ENCODE measurements around the gene ABI3BP.

Gene ABI3BP, protein sequence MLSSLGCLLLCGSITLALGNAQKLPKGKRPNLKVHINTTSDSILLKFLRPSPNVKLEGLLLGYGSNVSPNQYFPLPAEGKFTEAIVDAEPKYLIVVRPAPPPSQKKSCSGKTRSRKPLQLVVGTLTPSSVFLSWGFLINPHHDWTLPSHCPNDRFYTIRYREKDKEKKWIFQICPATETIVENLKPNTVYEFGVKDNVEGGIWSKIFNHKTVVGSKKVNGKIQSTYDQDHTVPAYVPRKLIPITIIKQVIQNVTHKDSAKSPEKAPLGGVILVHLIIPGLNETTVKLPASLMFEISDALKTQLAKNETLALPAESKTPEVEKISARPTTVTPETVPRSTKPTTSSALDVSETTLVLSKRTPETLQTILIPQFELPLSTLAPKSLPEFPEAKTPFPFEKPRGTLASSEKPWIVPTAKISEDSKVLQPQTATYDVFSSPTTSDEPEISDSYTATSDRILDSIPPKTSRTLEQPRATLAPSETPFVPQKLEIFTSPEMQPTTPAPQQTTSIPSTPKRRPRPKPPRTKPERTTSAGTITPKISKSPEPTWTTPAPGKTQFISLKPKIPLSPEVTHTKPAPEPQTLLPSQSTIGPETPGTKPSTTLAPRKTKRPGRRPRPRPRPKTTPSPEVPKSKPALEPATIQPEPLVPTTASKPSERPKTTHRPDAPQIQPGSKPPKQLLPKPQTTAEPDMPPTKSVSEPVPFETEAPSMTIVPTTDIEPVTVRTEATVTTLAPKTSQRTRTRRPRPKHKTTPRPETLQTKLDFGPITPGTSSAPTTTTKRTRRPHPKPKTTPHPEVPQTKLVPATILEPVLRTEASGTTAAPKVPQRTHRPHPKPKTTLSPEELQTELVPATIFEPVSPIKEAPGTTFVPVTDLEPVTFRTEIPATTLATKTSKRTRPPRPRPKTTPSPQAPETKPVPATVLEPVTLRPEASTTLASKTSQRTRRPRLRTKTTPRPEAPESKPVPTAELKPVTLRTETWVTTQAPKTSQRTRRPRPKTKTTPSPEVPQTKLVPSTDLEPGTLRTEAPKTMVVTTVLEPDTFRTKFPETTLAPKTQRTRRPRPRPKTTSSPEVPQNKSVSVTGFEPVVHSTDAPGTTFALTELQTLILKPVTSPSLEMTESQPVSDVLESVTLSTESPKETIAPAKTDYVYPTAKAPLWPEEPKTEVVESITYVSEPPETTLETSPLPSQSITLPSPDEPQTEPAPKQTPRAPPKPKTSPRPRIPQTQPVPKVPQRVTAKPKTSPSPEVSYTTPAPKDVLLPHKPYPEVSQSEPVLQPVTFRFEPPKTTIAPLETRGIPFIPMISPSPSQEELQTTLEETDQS (N-terminal part only)

DNA sequence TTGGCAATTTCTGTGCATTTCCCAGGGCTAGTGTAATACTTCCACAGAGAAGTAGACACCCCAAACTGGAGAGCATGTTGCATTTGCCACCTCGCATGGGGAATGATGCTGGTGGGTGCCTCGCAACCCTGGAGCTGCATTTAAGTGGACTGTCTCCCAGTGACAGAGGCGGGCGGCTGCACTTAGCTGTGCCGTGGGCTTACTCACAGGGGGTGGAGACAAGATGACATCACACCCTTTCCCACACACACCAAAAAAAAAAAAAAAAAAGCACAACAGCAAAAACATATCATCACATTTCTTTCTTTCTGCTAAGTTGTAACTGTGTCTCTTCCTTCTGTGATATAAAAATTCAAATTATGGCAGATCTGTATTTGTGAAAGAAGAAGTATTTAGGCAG, at the start of gene ABI3BP:
Gene ABI3BP (minus strand): TSS at position 113 of the 400 bp plus-strand sequence. CDS start 37 bp downstream, at position 76.
- TF ChIP-seq, protein P1, sequence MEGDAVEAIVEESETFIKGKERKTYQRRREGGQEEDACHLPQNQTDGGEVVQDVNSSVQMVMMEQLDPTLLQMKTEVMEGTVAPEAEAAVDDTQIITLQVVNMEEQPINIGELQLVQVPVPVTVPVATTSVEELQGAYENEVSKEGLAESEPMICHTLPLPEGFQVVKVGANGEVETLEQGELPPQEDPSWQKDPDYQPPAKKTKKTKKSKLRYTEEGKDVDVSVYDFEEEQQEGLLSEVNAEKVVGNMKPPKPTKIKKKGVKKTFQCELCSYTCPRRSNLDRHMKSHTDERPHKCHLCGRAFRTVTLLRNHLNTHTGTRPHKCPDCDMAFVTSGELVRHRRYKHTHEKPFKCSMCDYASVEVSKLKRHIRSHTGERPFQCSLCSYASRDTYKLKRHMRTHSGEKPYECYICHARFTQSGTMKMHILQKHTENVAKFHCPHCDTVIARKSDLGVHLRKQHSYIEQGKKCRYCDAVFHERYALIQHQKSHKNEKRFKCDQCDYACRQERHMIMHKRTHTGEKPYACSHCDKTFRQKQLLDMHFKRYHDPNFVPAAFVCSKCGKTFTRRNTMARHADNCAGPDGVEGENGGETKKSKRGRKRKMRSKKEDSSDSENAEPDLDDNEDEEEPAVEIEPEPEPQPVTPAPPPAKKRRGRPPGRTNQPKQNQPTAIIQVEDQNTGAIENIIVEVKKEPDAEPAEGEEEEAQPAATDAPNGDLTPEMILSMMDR (IDR thresholded peaks at IDR 0.05; ENCODE audit: borderline replicate concordance, insufficient read depth, low read depth, low read length): no peak
- H3K4me3 ChIP-seq (ENCODE audit: low read depth, low read length): no peak within 1 kb of the TSS

DNA sequence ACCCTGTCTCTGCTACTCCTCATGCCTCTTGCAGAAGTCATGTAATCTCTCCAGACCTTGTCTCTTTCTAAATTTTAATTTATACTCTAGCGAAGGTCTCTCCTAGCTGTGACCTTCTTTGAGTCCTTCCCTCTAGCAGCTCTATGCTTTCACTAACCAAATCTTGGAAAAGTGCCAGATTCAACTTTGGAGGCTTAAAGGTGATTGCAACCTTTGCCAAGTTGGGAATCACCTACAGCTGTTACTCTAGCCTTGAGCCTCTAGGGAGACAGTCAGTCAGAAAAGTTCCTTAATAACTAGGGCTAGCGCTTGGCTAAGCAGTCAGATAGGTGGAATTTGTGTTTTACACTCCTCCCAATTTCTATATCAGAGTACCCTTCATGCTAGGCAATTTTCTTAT, 46.1 kb upstream of the ABI3BP start:
- H3K4me3 ChIP-seq (ENCODE audit: low read depth, low read length): no peak overlapping the region
- TF ChIP-seq, protein P1 (IDR thresholded peaks at IDR 0.05; ENCODE audit: borderline replicate concordance, insufficient read depth, low read depth, low read length): no peak

DNA sequence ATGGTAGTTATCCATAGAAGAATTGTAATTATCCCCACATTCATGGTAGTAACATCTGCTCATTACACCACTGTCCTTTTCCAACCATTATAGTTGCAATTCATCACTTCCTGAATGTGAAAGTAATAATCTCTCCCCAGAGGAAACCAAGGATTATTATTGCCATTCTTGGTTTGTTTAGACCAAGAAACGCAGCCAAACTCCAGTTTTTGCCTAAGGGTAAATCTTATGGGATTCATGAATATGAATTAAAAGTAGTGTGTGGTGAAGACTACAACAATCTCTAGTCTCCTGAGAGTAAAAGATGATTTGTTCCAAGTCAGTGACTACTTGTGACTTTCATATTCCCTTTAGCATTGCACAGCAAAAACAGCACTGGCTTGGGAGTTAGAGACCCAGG, 45.7 kb upstream of the ABI3BP start:
- TF ChIP-seq, protein P1 (IDR thresholded peaks at IDR 0.05; ENCODE audit: borderline replicate concordance, insufficient read depth, low read depth, low read length): no peak
- no peak overlapping the region for H3K4me3 ChIP-seq (ENCODE audit: low read depth, low read length)

DNA sequence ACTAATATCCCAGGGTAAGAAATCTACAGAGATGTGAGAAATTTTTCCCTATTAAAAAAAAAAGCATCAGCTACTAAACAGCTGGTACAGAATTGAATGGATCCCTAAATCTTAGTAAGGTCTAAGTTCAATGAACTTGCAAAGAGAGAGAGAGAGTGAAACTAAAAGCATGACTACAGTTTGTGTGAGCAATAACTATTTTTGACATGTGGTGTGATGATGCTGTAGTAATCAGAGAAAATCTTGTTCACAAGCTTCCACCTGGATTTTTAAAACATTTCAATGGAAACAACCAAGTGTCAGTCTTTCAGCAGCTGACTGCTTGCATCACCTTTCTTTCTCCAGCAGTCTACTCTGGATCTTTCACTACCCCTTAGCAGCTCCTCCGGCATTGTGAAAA, 45.2 kb upstream of the ABI3BP start:
- H3K4me3 ChIP-seq (ENCODE audit: low read depth, low read length): no peak overlapping the region
- TF ChIP-seq, protein P1 (IDR thresholded peaks at IDR 0.05; ENCODE audit: borderline replicate concordance, insufficient read depth, low read depth, low read length): no peak

DNA sequence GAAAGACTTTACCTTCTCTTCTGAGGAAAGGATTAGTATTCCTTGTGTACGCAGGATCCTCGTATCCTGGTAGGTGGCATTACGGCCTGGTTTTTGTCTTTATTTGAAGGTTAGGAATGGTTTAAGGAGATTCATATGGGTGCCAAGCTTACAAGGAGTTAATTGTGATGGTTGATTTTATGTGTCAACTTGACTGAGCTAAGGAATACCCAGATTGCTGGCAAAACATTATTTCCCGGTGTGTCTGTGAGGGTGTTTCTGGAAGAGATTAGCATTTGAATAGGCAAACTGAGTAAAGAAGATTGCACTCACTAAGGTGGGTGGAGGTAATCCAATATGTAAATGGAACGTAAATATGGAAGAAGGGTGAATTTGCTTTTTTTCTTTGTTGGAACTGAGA, 44.4 kb upstream of the ABI3BP start:
- H3K4me3 ChIP-seq (ENCODE audit: low read depth, low read length): no peak overlapping the region
- TF ChIP-seq, protein P1 (IDR thresholded peaks at IDR 0.05; ENCODE audit: borderline replicate concordance, insufficient read depth, low read depth, low read length): no peak

DNA sequence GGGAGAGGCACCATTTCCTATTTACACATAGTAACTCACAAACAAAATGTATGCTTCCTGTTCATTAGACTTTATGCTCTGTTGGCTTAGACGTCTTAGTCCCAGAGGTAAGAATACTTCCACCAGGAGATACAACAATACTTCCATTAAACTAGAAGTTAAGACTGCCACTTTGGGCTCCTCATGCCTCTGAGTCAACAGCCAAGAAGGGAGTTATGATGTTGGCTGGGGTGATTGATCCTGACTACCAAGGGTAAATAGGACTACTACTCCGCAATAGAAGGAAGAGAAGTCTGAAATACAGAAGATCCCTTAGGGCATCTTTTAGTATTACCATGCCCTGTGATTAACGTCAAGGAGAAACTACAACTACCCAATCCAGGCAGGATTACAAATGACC, 43.5 kb upstream of the ABI3BP start:
- TF ChIP-seq, protein P1 (IDR thresholded peaks at IDR 0.05; ENCODE audit: borderline replicate concordance, insufficient read depth, low read depth, low read length): no peak
- no peak overlapping the region for H3K4me3 ChIP-seq (ENCODE audit: low read depth, low read length)
